Mesothelial cell of epicardium (in vitro differentiated cells): Measurements from ENCODE around the gene ADD2. TPM values are rescaled to one million over a fixed set of nuclear protein-coding genes. Genes with fewer than 3 reads are reported as not detected.

Source experiments
- DNase-seq, 2 experiments: peaks; one replicate each; pipeline ENCODE4 v3.0.0; 2021; ENCODE audit warnings: low spot score in 2 of 2; ENCODE audit not compliant: unreplicated experiment in 2 of 2
- H3K27ac Mint-ChIP-seq: 2 replicates; pipeline ENCODE4 v1.8.0; 2021; ENCODE audit warnings: mixed read lengths
- H3K27me3 Mint-ChIP-seq: 2 replicates; pipeline ENCODE4 v1.8.0; 2021; ENCODE audit warnings: low read depth, mixed read lengths
- H3K36me3 Mint-ChIP-seq: 2 replicates; pipeline ENCODE4 v1.8.0; 2021; ENCODE audit warnings: mixed read lengths
- H3K4me1 Mint-ChIP-seq: 2 replicates; pipeline ENCODE4 v1.8.0; 2021; ENCODE audit warnings: mixed read lengths
- H3K4me3 Mint-ChIP-seq: 2 replicates; pipeline ENCODE4 v1.8.0; 2021; ENCODE audit warnings: mild to moderate bottlenecking, moderate library complexity, mixed read lengths
- H3K9me3 Mint-ChIP-seq: 2 replicates; pipeline ENCODE4 v1.8.0; 2021; ENCODE audit warnings: mixed read lengths
- total RNA-seq: library from RNA; stranded (reverse); gene quantifications from 3 replicates; pipeline ENCODE4 v1.2.1, GENCODE V29; 2021
- TF ChIP-seq, protein P1 (sequence below): fragments of 200-600 bp; sonication (generic); IDR thresholded peaks from one replicate; pipeline ENCODE4 v1.5.0; 2021; ENCODE audit warnings: antibody characterized with exemption; ENCODE audit not compliant: unreplicated experiment

Gene ADD2
- total RNA-seq, 1 donor from 2014 or later, result 1.3 TPM

DNA sequence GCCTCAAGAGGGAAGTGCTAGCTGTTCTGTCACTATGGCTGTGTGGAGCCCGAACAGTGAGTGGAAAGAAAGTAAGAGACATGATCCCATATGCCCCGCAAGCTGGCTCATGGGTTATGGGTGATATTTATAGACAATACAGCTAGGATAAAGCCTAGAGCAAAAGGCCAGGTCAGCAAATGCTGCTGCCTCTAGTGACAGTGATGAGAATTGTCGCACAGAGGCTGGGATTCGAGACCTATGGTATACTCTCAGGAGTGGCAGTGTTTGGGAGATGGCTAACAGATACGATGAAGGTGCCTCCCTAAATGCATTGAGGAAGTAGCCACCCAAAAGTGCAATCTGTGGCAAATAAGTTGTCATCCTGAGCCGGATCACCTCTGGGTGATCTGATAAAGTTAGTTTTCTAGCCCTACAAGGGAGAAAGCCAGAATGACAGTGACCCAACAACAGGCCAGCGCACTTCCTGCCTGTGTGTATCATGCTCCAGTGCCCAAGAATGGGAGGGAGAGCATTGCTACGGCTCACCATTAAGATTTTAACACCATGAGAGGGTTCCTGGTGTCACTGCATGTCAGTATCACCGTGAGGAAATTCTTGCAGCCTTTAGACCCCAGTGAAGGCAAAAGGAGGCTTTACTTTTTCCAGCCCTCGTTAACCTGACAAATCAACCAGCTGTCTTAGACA lies 122.1 kb downstream of the ADD2 start:
- no peak overlapping the region for H3K4me3 Mint-ChIP-seq
- H3K27me3 Mint-ChIP-seq, result peaks cover 24% of the 10 kb centered on the region
- TF ChIP-seq, protein P1, sequence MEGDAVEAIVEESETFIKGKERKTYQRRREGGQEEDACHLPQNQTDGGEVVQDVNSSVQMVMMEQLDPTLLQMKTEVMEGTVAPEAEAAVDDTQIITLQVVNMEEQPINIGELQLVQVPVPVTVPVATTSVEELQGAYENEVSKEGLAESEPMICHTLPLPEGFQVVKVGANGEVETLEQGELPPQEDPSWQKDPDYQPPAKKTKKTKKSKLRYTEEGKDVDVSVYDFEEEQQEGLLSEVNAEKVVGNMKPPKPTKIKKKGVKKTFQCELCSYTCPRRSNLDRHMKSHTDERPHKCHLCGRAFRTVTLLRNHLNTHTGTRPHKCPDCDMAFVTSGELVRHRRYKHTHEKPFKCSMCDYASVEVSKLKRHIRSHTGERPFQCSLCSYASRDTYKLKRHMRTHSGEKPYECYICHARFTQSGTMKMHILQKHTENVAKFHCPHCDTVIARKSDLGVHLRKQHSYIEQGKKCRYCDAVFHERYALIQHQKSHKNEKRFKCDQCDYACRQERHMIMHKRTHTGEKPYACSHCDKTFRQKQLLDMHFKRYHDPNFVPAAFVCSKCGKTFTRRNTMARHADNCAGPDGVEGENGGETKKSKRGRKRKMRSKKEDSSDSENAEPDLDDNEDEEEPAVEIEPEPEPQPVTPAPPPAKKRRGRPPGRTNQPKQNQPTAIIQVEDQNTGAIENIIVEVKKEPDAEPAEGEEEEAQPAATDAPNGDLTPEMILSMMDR, result no peak
- no peaks in the 10 kb centered on the region for H3K4me1 Mint-ChIP-seq
- no peak overlapping the region for H3K27ac Mint-ChIP-seq
- H3K36me3 Mint-ChIP-seq, result no peaks in the 10 kb centered on the region
- no peaks in the 10 kb centered on the region for H3K9me3 Mint-ChIP-seq
- no peak for DNase-seq

GRCh38 chr2:70643715-70644114 lies 124.3 kb downstream of the ADD2 start:
- H3K4me3 Mint-ChIP-seq, result no peak overlapping the region
- no peaks in the 10 kb centered on the region for H3K36me3 Mint-ChIP-seq
- no peaks in the 10 kb centered on the region for H3K9me3 Mint-ChIP-seq
- TF ChIP-seq, protein P1, result no peak
- H3K27me3 Mint-ChIP-seq, result peaks cover 18% of the 10 kb centered on the region
- DNase-seq, result no peak
- H3K4me1 Mint-ChIP-seq, result no peaks in the 10 kb centered on the region
- H3K27ac Mint-ChIP-seq, result no peak overlapping the region

GRCh38 chr2:70641263-70641784 lies 126.7 kb downstream of the ADD2 start:
- H3K27ac Mint-ChIP-seq, result no peak overlapping the region
- no peak overlapping the region for H3K4me3 Mint-ChIP-seq
- H3K27me3 Mint-ChIP-seq, result peaks cover 30% of the 10 kb centered on the region
- TF ChIP-seq, protein P1, result no peak
- H3K9me3 Mint-ChIP-seq, result peaks cover 7% of the 10 kb centered on the region
- H3K36me3 Mint-ChIP-seq, result no peaks in the 10 kb centered on the region
- no peak for DNase-seq
- H3K4me1 Mint-ChIP-seq, result no peaks in the 10 kb centered on the region

GRCh38 chr2:70639841-70640436 lies 128.1 kb downstream of the ADD2 start:
- Mint-ChIP-seq H3K4me1 (no peaks in the 10 kb centered on the region), H3K27me3 (peaks cover 33% of the 10 kb centered on the region), H3K36me3 (no peaks in the 10 kb centered on the region), H3K27ac (no peak overlapping the region), H3K9me3 (peaks cover 7% of the 10 kb centered on the region), H3K4me3 (no peak overlapping the region)
- DNase-seq, result no peak
- TF ChIP-seq, protein P1, result no peak

DNA sequence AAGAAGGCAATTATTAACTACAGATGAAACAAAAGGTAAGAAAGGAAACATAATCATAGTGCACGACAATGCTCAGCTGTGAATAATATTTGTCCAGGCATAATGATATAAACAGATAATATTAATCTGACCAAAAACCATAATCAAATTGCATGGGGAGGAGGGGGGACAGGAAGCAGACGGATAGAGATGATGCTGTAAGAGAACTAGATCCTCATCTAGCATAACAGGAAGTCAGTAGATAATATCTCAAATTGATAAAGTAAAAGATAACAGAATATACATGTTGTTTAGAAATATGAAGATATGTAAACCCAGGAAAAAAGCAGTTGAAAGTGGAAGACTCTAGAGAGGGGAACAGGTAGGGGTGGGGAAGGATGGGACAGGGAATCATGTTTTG lies 129.4 kb downstream of the ADD2 start:
- no peak overlapping the region for H3K4me3 Mint-ChIP-seq
- TF ChIP-seq, protein P1, result no peak
- no peaks in the 10 kb centered on the region for H3K36me3 Mint-ChIP-seq
- no peaks in the 10 kb centered on the region for H3K4me1 Mint-ChIP-seq
- H3K27me3 Mint-ChIP-seq, result peaks cover 37% of the 10 kb centered on the region
- DNase-seq, result no peak
- peaks cover 16% of the 10 kb centered on the region for H3K9me3 Mint-ChIP-seq
- H3K27ac Mint-ChIP-seq, result no peak overlapping the region
